ENCODE data around the gene LPIN3. TPM values are rescaled to one million over a fixed set of nuclear protein-coding genes. Genes with fewer than 3 reads are reported as not detected.
"Not testable (repeated sequence)": the region's sequence is repeated elsewhere in the genome, so short reads cannot be mapped to it uniquely, and the experiment has no call there.

LPIN3 gene
- total and polyA plus RNA-seq, 7 donors: 0.57 to 3.0 (median 1.5) TPM

- Histone ChIP-seq H3K4me3 (no peak overlapping the region), H3K27me3 (ENCODE audit: insufficient read depth in 3 of 3, low read length in 2 of 3) (no peaks in the 10 kb centered on the region), H3K36me3 (ENCODE audit: insufficient read depth in 1 of 2, low read depth in 1 of 2) (no peaks in the 10 kb centered on the region), H3K4me1 (peaks cover 69% of the 10 kb centered on the region), H3K9me3 (no peaks in the 10 kb centered on the region), H3K27ac (no peak overlapping the region)
- DNase-seq: no peak
- TF ChIP-seq CTCF (IDR thresholded peaks at IDR 0.05): no peak
- no peak for ATAC-seq
- WGBS, 3 donors: 88 to 93% (median 90%) methylated on average over 1 of the region's 1 CpG
- intact Hi-C loops (cut with DNase I): no loop called here
These were observed 33.6 kb upstream of the LPIN3 start for GRCh38 chr20:41307021-41307420.

- H3K4me1 ChIP-seq: peaks cover 72% of the 10 kb centered on the region
- 4 to 20% (median 9%) methylated on average over 1 of the region's 1 CpG for WGBS, 3 donors
These were observed 32.3 kb upstream of the LPIN3 start for GRCh38 chr20:41308290-41308711.

GRCh38 chr20:41308726-41309413 lies 31.8 kb upstream of the LPIN3 start:
- H3K36me3 ChIP-seq (ENCODE audit: insufficient read depth in 1 of 2, low read depth in 1 of 2): no peaks in the 10 kb centered on the region
- H3K4me1 ChIP-seq: peaks cover 76% of the 10 kb centered on the region
- WGBS, 3 donors: 51 to 62% (median 58%) methylated on average over 3 of the region's 3 CpGs
- intact Hi-C loops (cut with DNase I): no loop called here
- H3K27ac ChIP-seq: peak overlapping the region; percentile 10
- ATAC-seq: no peak
- TF ChIP-seq CTCF (IDR thresholded peaks at IDR 0.05): no peak
- H3K4me3 ChIP-seq: no peak overlapping the region
- H3K9me3 ChIP-seq: no peaks in the 10 kb centered on the region
- no peak for DNase-seq
- H3K27me3 ChIP-seq (ENCODE audit: insufficient read depth in 3 of 3, low read length in 2 of 3): no peaks in the 10 kb centered on the region

More at GRCh38 chr20:41308290-41308711, 32.3 kb upstream of the LPIN3 start:
- DNase-seq (no peak), ATAC-seq (no peak)
- Histone ChIP-seq H3K27ac (no peak overlapping the region), H3K36me3 (ENCODE audit: insufficient read depth in 1 of 2, low read depth in 1 of 2) (no peaks in the 10 kb centered on the region), H3K27me3 (ENCODE audit: insufficient read depth in 3 of 3, low read length in 2 of 3) (no peaks in the 10 kb centered on the region), H3K4me3 (no peak overlapping the region), H3K9me3 (no peaks in the 10 kb centered on the region)
- intact Hi-C loops (cut with DNase I): no loop called here
- no peak for TF ChIP-seq CTCF (IDR thresholded peaks at IDR 0.05)

- Histone ChIP-seq H3K36me3 (ENCODE audit: insufficient read depth in 1 of 2, low read depth in 1 of 2) (no peaks in the 10 kb centered on the region), H3K27ac (no peak overlapping the region), H3K27me3 (ENCODE audit: insufficient read depth in 3 of 3, low read length in 2 of 3) (no peaks in the 10 kb centered on the region), H3K4me3 (no peak overlapping the region), H3K9me3 (no peaks in the 10 kb centered on the region), H3K4me1 (peaks cover 76% of the 10 kb centered on the region)
- WGBS, 3 donors: 38 to 62% (median 44%) methylated on average over 2 of the region's 2 CpGs
- peak in 3 of 4 donors; percentile 45 to 53 (median 51) for ATAC-seq
- no peak for DNase-seq
- TF ChIP-seq CTCF (IDR thresholded peaks at IDR 0.05): no peak
- intact Hi-C loops (cut with DNase I): no loop called here
These were observed 30.8 kb upstream of the LPIN3 start for GRCh38 chr20:41309817-41310216.

GRCh38 chr20:41312009-41312408 lies 28.6 kb upstream of the LPIN3 start:
- intact Hi-C loops (cut with DNase I); H3K9me3 ChIP-seq; H3K27ac ChIP-seq; DNase-seq; H3K36me3 ChIP-seq (ENCODE audit: insufficient read depth in 1 of 2, low read depth in 1 of 2); H3K27me3 ChIP-seq (ENCODE audit: insufficient read depth in 3 of 3, low read length in 2 of 3); H3K4me3 ChIP-seq; ATAC-seq: not testable (repeated sequence)
- WGBS, 3 donors: 91 to 95% (median 92%) methylated on average over 6 of the region's 6 CpGs
- H3K4me1 ChIP-seq: peaks cover 72% of the 10 kb centered on the region
